ENCODE data around the gene ESYT2.

ESYT2 gene

GRCh38 chr7:158828133-158829020 is 932 bp downstream of the ESYT2 start:
- CTCF ChIA-PET: interaction anchor here (1.0 kb wide), 1 partner anchor 9 kb away, joined by 5 read pairs; no protein-coding TSS in a partner anchor
- no peak for TF ChIP-seq CTCF (IDR thresholded peaks at IDR 0.05; ENCODE audit: control extremely low read depth, extremely low read depth, low read depth, missing control alignments)
- POLR2A ChIA-PET: interaction anchor here (2.1 kb wide), 1 partner anchor 35 kb away, joined by 9 read pairs; no protein-coding TSS in a partner anchor
- DNase-seq (ENCODE audit: extremely low spot score): peak; percentile 30

DNA sequence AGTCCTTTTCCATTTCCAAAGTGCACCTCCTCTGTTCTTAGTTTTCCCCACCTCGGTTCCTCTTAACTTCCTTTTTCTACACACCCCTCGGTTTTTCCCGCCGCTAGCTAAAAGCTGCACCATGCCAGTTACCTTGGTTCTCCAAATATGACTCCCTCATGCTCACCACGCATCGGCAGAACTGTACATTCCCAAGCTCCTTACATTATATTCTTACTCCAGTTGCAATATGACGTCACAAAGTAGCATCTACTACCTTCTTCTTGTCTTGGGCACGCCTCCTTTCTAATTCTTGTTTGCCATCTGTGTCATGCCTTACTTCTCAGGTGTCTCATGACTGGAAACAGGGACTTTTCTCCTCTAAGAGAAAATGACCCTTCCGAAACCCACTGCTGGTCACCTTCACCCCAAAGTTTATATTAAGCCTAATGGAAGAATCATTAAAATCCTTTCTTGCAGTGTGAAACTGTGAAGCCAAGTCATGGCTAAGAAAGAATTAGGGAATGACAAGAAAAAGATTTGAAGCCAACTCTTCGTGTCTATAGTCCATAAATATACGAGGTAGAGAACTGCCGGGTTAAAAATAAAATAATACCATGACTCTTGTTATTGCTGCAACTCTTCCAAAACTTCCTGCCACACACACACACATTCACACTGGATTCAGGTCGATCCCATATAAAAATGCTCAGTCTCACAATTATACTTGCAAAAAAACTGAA is 1.7 kb downstream of the ESYT2 start:
- no peak for TF ChIP-seq CTCF (IDR thresholded peaks at IDR 0.05; ENCODE audit: control extremely low read depth, extremely low read depth, low read depth, missing control alignments)
- ChIA-PET CTCF (interaction anchor here (1.2 to 1.8 kb wide), 2 partner anchors 13 to 16 kb away, joined by 3 to 4 read pairs; no protein-coding TSS in a partner anchor), POLR2A (no interaction called here)
- DNase-seq (ENCODE audit: extremely low spot score): peak; percentile 54

DNA sequence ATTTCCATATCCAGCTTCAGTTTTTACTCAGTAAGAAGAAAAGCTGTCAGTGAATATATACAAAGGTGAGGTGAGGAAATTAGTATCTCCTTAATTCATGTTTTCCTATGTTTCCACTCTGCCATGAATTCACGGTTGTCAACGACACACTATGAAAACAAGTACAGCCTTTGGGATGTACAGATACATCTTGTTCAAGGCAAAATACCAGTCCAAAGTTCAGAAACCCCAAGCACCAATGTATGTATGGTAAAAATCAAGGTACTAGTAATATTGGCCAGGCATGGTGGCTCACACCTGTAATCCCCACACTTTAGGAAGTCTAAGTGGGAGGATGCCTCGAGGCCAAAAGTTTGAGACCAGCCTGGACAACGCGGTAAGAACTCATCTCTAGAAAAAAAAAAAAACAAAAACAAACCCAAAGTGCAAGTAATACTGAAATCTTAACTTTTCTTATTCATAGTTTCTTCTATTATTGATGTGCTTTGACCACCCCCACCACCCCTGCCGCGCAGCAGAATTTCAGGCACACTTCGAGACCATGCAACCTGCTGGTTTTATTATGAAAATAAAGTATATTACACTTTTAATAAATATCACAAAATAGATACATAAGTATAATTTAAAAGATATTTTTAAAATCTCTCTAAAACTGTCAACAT is 3.5 kb downstream of the ESYT2 start:
- DNase-seq (ENCODE audit: extremely low spot score): no peak
- no peak for TF ChIP-seq CTCF (IDR thresholded peaks at IDR 0.05; ENCODE audit: control extremely low read depth, extremely low read depth, low read depth, missing control alignments)
- CTCF ChIA-PET: interaction anchor here (1.2 to 1.4 kb wide), 2 partner anchors 11 to 24 kb away, joined by 3 to 4 read pairs; no protein-coding TSS in a partner anchor
- POLR2A ChIA-PET: no interaction called here

GRCh38 chr7:158824028-158824427 is 5.3 kb downstream of the ESYT2 start:
- TF ChIP-seq CTCF (IDR thresholded peaks at IDR 0.05; ENCODE audit: control extremely low read depth, extremely low read depth, low read depth, missing control alignments): no peak
- CTCF ChIA-PET: interaction anchor here (0.9 to 1.8 kb wide), 4 partner anchors 9 to 152 kb away, joined by 3 to 6 read pairs (median 4); no protein-coding TSS in a partner anchor

DNA sequence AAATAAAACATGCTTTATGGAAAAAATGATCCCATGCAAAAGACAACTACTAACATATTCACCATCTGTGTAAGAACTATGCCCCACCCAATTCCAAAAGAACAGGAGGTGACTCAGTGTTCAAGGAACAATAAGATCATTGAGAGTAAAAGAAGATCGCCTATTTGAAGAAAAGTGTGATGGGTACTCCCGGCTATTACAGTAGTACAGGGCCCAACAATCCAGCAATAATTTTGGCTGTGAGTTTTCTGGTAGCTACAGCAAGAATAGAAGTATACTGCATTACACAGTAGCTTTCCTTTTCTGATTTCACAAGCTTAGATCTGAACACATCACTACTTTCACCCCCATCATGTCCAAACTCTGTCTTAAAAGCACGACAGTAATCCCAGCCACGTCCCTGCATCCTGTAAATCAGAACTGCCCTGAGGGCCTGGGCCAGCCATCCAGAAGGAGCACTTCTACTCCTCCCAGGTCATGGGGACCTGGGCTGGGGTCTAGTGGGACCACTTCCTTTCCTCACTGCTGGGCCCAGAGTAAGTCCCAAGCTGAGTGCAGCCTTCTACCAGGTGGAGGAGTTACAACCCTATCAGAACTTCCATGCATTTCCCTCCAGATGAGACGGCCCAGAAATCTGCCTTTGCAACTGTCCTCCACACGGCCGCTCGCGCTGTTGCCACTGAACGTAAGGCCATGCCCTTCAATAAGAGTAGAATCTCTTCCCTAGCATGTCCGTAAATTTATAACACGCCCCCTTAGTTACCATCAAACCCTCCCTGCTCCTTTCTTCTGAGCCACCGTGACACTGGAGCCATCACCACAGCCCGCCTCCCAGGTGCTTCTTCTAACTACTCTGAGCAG is 7.9 kb downstream of the ESYT2 start:
- POLR2A ChIA-PET: interaction anchor here (0.6 kb wide), 1 partner anchor 42 kb away, joined by 3 read pairs; no protein-coding TSS in a partner anchor
- CTCF ChIA-PET: interaction anchor here (1.2 kb wide), 1 partner anchor 10 kb away, joined by 3 read pairs; no protein-coding TSS in a partner anchor
- DNase-seq (ENCODE audit: extremely low spot score): no peak
- TF ChIP-seq CTCF (IDR thresholded peaks at IDR 0.05; ENCODE audit: control extremely low read depth, extremely low read depth, low read depth, missing control alignments): no peak

More at GRCh38 chr7:158824028-158824427, 5.3 kb downstream of the ESYT2 start:
- DNase-seq (ENCODE audit: extremely low spot score): peak; percentile 59
- POLR2A ChIA-PET: no interaction called here
